Tibial nerve (tissue), 4 donors: ENCODE measurements around the gene SYDE1. TPM values are rescaled to one million over a fixed set of nuclear protein-coding genes. Genes with fewer than 3 reads are reported as not detected.

Source experiments
- DNase-seq, 2 donors: peaks; one replicate each; pipeline ENCODE4 v3.0.0-alpha.2; 2019; ENCODE audit warnings: low spot score in 2 of 2
- H3K27ac ChIP-seq, 4 donors: fragments of 200-600 bp; sonication (generic) in 3 of 4; one replicate each; pipeline ENCODE4 v1.5.1; 2017 to 2019; ENCODE audit warnings: mild to moderate bottlenecking in 1 of 4
- H3K27me3 ChIP-seq, 2 donors: fragments of 200-600 bp; sonication (generic) in 1 of 2; one replicate each; pipeline versions ENCODE4 v1.5.1 to v1.6.0; 2017 to 2019
- H3K36me3 ChIP-seq, 3 donors: fragments of 200-600 bp; sonication (generic); one replicate each; pipeline ENCODE4 v1.5.1; 2018 to 2019
- H3K4me1 ChIP-seq, 4 donors: fragments of 200-600 bp; sonication (generic) in 3 of 4; one replicate each; pipeline ENCODE4 v1.5.1; 2017 to 2019
- H3K4me3 ChIP-seq, 4 donors: fragments of 200-600 bp; sonication (generic) in 3 of 4; one replicate each; pipeline ENCODE4 v1.5.1; 2017 to 2019; ENCODE audit warnings: mild to moderate bottlenecking in 1 of 4, moderate library complexity in 1 of 4
- H3K9me3 ChIP-seq, 4 donors: fragments of 200-600 bp; sonication (generic) in 3 of 4; one replicate each; pipeline ENCODE4 v1.5.1; 2017 to 2019
- EP300 ChIP-seq, 2 donors: sonication (generic); formaldehyde crosslinking; IDR thresholded peaks; one replicate each; pipeline ENCODE4 v1.6.1; 2017; ENCODE audit warnings: antibody characterized with exemption in 2 of 2, mild to moderate bottlenecking in 1 of 2
- POLR2A ChIP-seq, 2 donors: fragments of 450-650 bp; IDR thresholded peaks; one replicate each; pipeline ENCODE4 v1.6.1; 2017; ENCODE audit warnings: antibody characterized with exemption in 2 of 2, mild to moderate bottlenecking in 2 of 2, moderate library complexity in 2 of 2
- WGBS, 2 donors: methylation state at CpG; one replicate each; pipeline ENCODE4 v1.1.5; 2018; 5-methylcytosine and 5-hydroxymethylcytosine counted together
- total RNA-seq, 4 donors: library from RNA; depleted of rRNA; stranded (reverse); fragments of >200 nt; gene quantifications; one replicate each; pipeline ENCODE4 v1.1.0, GENCODE V29; 2016
- TF ChIP-seq, protein P1 (sequence below), 5 experiments: fragments of 200-600 bp in 3 of 5; fragments of 450-650 bp in 2 of 5; sonication (generic) in 3 of 5; IDR thresholded peaks; one replicate each; pipeline ENCODE4 v1.5.1; 2016 to 2019; ENCODE audit warnings: antibody characterized with exemption in 5 of 5, mild to moderate bottlenecking in 3 of 5, moderate library complexity in 2 of 5

Gene SYDE1
- total RNA-seq, 4 donors from 2014 or later, result 31.9 to 58.6 (median 49.4) TPM

DNA sequence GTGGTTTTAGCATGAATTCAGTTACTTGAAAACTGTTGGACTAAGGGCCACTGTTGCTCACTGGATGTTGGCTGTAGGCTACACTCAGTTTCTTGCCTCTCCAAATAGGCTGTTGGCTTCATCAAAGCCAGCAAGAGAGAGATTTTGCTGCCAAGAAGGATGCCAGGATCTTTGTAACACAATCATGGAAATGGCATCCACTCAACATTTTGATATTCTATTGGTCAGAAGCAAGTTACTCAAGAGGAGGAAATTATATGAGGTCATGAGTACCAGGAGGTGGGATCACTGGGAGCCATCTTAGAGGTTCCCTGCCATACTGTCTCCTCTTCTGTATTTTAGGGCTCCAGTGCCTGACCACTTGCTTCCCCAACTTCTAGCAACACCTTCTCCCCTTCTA is 30.6 kb downstream of the SYDE1 start:
- TF ChIP-seq POLR2A (IDR thresholded peaks at IDR 0.05) (no peak), EP300 (IDR thresholded peaks at IDR 0.05) (no peak)
- TF ChIP-seq, protein P1, sequence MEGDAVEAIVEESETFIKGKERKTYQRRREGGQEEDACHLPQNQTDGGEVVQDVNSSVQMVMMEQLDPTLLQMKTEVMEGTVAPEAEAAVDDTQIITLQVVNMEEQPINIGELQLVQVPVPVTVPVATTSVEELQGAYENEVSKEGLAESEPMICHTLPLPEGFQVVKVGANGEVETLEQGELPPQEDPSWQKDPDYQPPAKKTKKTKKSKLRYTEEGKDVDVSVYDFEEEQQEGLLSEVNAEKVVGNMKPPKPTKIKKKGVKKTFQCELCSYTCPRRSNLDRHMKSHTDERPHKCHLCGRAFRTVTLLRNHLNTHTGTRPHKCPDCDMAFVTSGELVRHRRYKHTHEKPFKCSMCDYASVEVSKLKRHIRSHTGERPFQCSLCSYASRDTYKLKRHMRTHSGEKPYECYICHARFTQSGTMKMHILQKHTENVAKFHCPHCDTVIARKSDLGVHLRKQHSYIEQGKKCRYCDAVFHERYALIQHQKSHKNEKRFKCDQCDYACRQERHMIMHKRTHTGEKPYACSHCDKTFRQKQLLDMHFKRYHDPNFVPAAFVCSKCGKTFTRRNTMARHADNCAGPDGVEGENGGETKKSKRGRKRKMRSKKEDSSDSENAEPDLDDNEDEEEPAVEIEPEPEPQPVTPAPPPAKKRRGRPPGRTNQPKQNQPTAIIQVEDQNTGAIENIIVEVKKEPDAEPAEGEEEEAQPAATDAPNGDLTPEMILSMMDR (IDR thresholded peaks at IDR 0.05), result no peak

DNA sequence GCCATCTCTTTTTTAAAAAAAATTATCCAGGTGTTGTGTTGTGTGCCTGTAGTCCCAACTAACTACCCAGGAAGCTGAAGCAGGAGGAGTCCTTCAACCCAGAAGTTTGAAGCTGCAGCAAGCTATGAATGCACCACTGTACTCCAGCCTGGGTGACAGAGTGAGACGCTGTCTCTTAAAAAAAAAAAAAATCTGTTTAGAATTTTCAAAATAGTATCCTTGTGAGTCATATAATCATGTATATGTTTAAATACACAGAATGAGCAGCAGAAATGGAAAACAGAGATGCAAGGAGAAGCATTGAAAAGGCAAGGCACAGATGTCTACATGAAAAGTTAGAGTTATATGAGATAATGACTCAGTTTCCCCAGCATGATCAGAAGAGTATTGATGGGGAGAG is 31.2 kb downstream of the SYDE1 start:
- H3K4me1 ChIP-seq, result no peaks in the 10 kb centered on the region
- no peak overlapping the region for H3K4me3 ChIP-seq
- 28 to 52% methylated on average over 1 of the region's 1 CpG for WGBS, 2 donors
- TF ChIP-seq EP300 (IDR thresholded peaks at IDR 0.05) (no peak), POLR2A (IDR thresholded peaks at IDR 0.05) (no peak)
- TF ChIP-seq, protein P1 (IDR thresholded peaks at IDR 0.05), result no peak
- DNase-seq, result no peak
- peaks cover 0 to 5% (median 0%) of the 10 kb centered on the region in 4 donors for H3K9me3 ChIP-seq
- no peak overlapping the region for H3K27ac ChIP-seq
- H3K36me3 ChIP-seq, result no peaks in the 10 kb centered on the region
- H3K27me3 ChIP-seq, result no peaks in the 10 kb centered on the region

More for the DNA sequence above, 30.6 kb downstream of the SYDE1 start:
- H3K36me3 ChIP-seq, result no peaks in the 10 kb centered on the region
- H3K27ac ChIP-seq, result no peak overlapping the region
- no peak for DNase-seq
- no peak overlapping the region for H3K4me3 ChIP-seq
- peaks cover 0 to 5% (median 0%) of the 10 kb centered on the region in 4 donors for H3K9me3 ChIP-seq
- no peaks in the 10 kb centered on the region for H3K4me1 ChIP-seq
- no peaks in the 10 kb centered on the region for H3K27me3 ChIP-seq

DNA sequence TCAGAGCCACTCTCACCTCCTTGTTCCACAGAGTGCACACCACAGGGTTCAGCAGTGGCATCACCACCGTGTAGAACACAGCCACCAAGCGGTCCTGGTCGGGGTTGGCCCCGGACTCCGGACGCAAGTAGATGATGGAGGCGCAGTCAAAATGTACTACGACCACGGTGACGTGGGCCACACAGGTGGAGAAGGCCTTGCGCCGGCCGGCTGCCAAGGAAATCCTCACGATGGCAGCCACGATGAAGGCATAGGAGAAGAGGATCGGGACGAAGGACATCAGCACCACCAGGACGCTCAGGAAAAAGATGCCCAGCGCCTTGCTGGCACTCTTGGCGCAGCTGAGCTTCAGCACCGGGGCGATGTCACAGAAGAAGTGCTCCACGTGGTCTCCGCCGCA is 33.9 kb downstream of the SYDE1 start:
- H3K9me3 ChIP-seq, result peaks cover 0 to 9% (median 0%) of the 10 kb centered on the region in 4 donors
- 95% methylated on average over 25 of the region's 25 CpGs for WGBS, 2 donors
- H3K4me1 ChIP-seq, result no peaks in the 10 kb centered on the region
- no peak overlapping the region for H3K4me3 ChIP-seq
- H3K27ac ChIP-seq, result no peak overlapping the region
- H3K36me3 ChIP-seq, result no peaks in the 10 kb centered on the region
- no peak for TF ChIP-seq POLR2A (IDR thresholded peaks at IDR 0.05)
- TF ChIP-seq, protein P1 (IDR thresholded peaks at IDR 0.05), result no peak
- TF ChIP-seq EP300 (IDR thresholded peaks at IDR 0.05), result no peak
- no peak for DNase-seq
- H3K27me3 ChIP-seq, result no peaks in the 10 kb centered on the region

DNA sequence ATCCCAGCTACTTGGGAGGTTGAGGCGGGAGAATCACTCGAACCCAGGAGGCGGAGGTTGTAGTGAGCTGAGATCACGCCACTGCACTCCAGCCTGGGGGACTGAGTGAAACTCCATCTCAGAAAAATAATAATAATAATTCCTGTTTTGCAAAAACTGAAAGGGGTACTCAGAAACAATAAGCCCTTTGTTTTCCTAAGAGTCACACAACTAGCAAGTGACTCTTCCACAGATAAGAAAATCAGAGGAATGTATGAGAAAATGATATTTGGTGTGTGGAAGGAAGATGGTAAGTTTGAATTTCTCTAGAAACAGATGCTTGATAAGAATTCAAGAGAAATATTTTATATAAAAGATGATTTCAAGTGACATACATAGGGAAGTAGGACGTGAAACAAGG is 35.1 kb downstream of the SYDE1 start:
- TF ChIP-seq, protein P1 (IDR thresholded peaks at IDR 0.05), result no peak
- TF ChIP-seq POLR2A (IDR thresholded peaks at IDR 0.05), result no peak
- no peak for TF ChIP-seq EP300 (IDR thresholded peaks at IDR 0.05)
- no peak for DNase-seq
- H3K36me3 ChIP-seq, result no peaks in the 10 kb centered on the region
- 42% methylated on average over 5 of the region's 5 CpGs for WGBS, 2 donors
- H3K27ac ChIP-seq, result no peak overlapping the region
- no peaks in the 10 kb centered on the region for H3K27me3 ChIP-seq
- H3K4me1 ChIP-seq, result no peaks in the 10 kb centered on the region
- H3K9me3 ChIP-seq, result peaks cover 0 to 9% (median 0%) of the 10 kb centered on the region in 4 donors
- H3K4me3 ChIP-seq, result no peak overlapping the region

DNA sequence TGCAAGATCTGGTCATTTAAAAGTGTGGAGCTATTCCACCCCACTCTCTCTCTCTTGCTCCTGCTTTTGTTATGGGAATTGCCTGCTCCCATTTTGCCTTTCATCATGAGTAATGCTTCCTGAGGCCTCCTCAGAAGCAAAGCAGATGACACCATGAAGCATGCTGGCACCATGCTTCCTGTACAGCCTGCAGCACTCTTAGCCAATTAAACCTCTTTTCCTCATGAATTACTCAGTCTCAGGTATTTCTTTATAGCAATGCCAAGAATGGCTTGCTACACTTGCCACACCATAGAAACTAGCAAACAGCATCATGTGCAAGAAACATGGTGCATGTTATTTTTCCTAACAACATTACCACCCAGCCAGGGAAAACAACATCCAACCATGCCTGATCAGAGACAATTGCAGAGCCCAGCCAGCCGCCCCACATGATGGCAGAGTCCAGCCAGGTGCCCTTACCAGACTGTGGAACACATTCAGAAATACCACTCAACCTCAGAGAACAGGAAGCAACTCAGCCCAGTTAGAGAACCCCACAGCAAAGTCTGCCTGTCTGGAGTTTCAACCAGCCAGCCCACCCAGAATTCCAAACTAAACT is 36.9 kb downstream of the SYDE1 start:
- H3K27me3 ChIP-seq, result no peaks in the 10 kb centered on the region

More for the DNA sequence above, 36.9 kb downstream of the SYDE1 start:
- Histone ChIP-seq H3K36me3 (no peaks in the 10 kb centered on the region), H3K9me3 (peaks cover 0 to 9% (median 0%) of the 10 kb centered on the region in 4 donors), H3K4me3 (no peak overlapping the region), H3K27ac (no peak overlapping the region), H3K4me1 (no peaks in the 10 kb centered on the region)
- WGBS, 2 donors, result 93 to 100% methylated on average over 1 of the region's 1 CpG
- TF ChIP-seq, protein P1 (IDR thresholded peaks at IDR 0.05), result no peak
- no peak for DNase-seq
